ENCODE data around the gene SHB. TPM values are rescaled to one million over a fixed set of nuclear protein-coding genes. Genes with fewer than 3 reads are reported as not detected.

The SHB gene
- total RNA-seq, 1 donor from 2014 or later = 1.1 TPM

DNA sequence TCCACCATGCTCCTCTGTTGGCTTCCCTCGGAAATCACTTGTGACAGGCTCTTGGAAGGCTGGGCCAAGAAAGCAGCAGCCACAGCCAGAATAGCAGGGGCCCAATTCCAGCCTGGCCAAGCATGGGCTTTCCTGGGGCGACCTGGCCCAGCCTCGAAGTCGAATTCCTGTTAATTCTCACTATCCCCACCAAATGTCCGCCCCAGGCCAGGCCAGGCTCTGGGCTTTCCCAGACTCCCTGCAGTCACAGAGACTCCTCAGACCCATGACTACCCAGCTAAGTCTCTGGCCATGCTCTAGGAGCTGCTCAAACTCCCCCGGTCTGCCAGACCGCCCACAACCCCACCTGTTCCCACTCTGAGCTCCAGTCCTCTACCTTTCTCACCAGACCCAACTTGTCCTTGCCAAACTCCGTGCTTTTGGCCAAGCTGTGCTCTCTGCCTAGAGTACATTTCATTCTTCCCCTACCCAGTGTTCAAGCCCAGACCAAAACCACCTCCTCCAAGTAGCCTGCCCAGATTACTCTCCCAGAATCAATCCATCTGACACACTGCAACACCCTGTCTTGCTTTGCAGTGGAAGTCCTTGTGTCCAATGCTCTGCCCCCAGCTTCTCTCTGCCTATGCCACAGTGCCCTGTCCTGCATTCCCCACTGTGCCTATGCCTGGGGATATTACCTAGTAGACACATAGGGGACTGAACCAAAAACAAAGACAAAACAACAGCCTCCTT, 26.2 kb downstream of the SHB start:
- Mint-ChIP-seq H3K27me3 (ENCODE audit: insufficient read depth, low read depth) (peaks cover 7% of the 10 kb centered on the region), H3K9me3 (no peaks in the 10 kb centered on the region), H3K4me3 (no peak overlapping the region), H3K27ac (peak overlapping the region; percentile 35), H3K4me1 (peaks cover 61% of the 10 kb centered on the region), H3K36me3 (no peaks in the 10 kb centered on the region)
- Histone ChIP-seq H3K4me1 (peaks cover 24% of the 10 kb centered on the region), H3K4me2 (no peak overlapping the region), H3K9ac (no peak overlapping the region), H2AFZ (replicated peaks) (no peak overlapping the region), H3K27me3 (no peaks in the 10 kb centered on the region), H3K36me3 (no peaks in the 10 kb centered on the region), H3K4me3 (no peak overlapping the region), H3K27ac (no peak overlapping the region), H3F3A (ENCODE audit: low read depth) (peaks cover 12% of the 10 kb centered on the region), H4K20me1 (ENCODE audit: low read depth) (no peaks in the 10 kb centered on the region), H3K79me2 (ENCODE audit: low read depth) (peaks cover 4% of the 10 kb centered on the region), H3K9me3 (ENCODE audit: low read depth) (no peaks in the 10 kb centered on the region)
- no peak for DNase-seq (ENCODE audit: low spot score)
- TF ChIP-seq EZH2phosphoT487 (IDR thresholded peaks at IDR 0.05) = no peak
- TF ChIP-seq, protein P1, sequence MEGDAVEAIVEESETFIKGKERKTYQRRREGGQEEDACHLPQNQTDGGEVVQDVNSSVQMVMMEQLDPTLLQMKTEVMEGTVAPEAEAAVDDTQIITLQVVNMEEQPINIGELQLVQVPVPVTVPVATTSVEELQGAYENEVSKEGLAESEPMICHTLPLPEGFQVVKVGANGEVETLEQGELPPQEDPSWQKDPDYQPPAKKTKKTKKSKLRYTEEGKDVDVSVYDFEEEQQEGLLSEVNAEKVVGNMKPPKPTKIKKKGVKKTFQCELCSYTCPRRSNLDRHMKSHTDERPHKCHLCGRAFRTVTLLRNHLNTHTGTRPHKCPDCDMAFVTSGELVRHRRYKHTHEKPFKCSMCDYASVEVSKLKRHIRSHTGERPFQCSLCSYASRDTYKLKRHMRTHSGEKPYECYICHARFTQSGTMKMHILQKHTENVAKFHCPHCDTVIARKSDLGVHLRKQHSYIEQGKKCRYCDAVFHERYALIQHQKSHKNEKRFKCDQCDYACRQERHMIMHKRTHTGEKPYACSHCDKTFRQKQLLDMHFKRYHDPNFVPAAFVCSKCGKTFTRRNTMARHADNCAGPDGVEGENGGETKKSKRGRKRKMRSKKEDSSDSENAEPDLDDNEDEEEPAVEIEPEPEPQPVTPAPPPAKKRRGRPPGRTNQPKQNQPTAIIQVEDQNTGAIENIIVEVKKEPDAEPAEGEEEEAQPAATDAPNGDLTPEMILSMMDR (IDR thresholded peaks at IDR 0.05) = no peak
- TF ChIP-seq EZH2 (IDR thresholded peaks at IDR 0.05) = no peak

DNA sequence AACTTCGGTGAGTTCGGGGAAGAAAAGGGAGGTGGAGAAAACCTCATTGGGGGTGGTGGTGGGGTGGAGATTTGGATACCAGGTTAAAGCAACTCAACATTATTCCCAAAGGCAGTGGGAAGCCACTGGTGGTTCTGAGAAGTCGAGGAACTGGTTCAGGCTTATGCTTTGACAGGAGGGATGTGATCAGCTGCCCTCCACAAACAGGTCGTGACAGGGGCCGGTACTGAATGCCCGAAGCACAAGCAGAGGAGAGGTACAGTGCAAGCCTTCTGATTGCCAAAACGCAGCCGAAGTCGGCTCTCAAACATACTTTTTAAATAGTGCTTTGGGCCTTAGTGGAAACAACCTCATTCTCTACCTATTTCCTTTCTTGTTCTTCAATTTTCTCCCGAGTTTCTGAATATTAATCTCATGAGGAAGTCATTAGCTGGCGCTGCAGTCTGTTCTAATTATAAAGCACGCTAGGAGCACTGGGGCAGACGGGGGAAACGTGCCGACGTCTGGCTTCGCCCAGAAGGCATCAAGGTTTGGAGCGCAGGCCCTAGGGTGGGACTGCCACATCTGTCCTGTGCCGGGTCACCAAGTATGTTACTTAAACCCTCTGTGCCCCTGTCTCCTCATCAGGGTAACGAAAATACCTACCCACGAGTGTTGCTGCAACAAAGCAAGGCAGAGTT, 27.3 kb downstream of the SHB start:
- H3K4me3 ChIP-seq = no peak overlapping the region
- peaks cover 14% of the 10 kb centered on the region for H3K4me1 ChIP-seq
- H3K36me3 ChIP-seq = no peaks in the 10 kb centered on the region
- H3K9me3 ChIP-seq (ENCODE audit: low read depth) = no peaks in the 10 kb centered on the region
- no peak overlapping the region for H3K4me2 ChIP-seq
- H2AFZ ChIP-seq (replicated peaks) = no peak overlapping the region
- Mint-ChIP-seq H3K36me3 (no peaks in the 10 kb centered on the region), H3K4me3 (no peak overlapping the region), H3K9me3 (no peaks in the 10 kb centered on the region), H3K27me3 (ENCODE audit: insufficient read depth, low read depth) (peaks cover 7% of the 10 kb centered on the region), H3K4me1 (peaks cover 60% of the 10 kb centered on the region), H3K27ac (no peak overlapping the region)
- peaks cover 5% of the 10 kb centered on the region for H3F3A ChIP-seq (ENCODE audit: low read depth)
- no peaks in the 10 kb centered on the region for H4K20me1 ChIP-seq (ENCODE audit: low read depth)
- no peak overlapping the region for H3K27ac ChIP-seq
- H3K9ac ChIP-seq = no peak overlapping the region
- no peaks in the 10 kb centered on the region for H3K27me3 ChIP-seq
- peaks cover 4% of the 10 kb centered on the region for H3K79me2 ChIP-seq (ENCODE audit: low read depth)
- no peak for TF ChIP-seq EZH2phosphoT487 (IDR thresholded peaks at IDR 0.05)
- TF ChIP-seq, protein P1 (IDR thresholded peaks at IDR 0.05) = no peak
- no peak for TF ChIP-seq EZH2 (IDR thresholded peaks at IDR 0.05)
- DNase-seq (ENCODE audit: low spot score) = no peak

DNA sequence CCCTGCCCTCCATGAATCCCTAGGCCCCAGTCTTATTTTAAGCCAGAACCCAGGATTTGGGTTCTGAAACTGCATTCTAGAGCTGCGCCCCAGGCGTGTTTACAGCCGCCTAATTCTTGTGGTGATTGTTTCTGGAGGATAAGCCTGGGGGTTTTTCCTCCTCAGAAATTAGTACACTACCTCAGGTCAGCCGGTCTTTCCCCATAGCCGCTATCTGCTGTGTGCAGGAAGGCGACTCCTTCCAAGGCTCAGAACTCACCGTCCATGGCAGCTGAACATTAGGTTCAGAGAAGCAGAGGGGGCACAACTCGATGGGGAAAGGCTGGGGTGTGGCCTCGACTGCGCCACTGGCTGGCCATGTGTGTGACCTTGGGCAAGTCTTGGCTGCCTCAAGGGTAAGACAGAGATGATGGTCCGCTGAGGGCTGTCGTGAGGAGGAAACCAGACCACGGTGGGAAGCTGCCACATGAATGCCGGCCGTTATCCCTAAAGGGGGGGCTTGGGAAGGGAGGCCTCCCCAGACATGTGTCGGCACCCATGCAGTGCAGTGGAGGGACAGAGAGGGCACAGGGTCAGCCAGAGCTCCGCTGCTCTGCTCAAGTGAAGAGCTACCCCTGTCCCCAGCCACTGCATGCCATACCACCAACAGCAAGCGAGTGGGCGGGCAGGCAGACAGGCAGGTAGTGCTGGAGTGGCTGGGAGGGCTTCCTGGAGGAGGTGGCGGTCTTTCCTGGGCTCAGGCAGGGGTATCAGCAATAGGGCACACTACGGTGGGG, 28.9 kb downstream of the SHB start:
- H3F3A ChIP-seq (ENCODE audit: low read depth) = peaks cover 5% of the 10 kb centered on the region
- Mint-ChIP-seq H3K9me3 (no peaks in the 10 kb centered on the region), H3K27me3 (ENCODE audit: insufficient read depth, low read depth) (peaks cover 10% of the 10 kb centered on the region), H3K27ac (peak overlapping the region; percentile 23), H3K4me1 (peaks cover 49% of the 10 kb centered on the region), H3K4me3 (no peak overlapping the region), H3K36me3 (no peaks in the 10 kb centered on the region)
- no peak for DNase-seq (ENCODE audit: low spot score)
- no peak overlapping the region for H3K4me3 ChIP-seq
- no peak overlapping the region for H3K9ac ChIP-seq
- TF ChIP-seq EZH2phosphoT487 (IDR thresholded peaks at IDR 0.05) = no peak
- no peak for TF ChIP-seq EZH2 (IDR thresholded peaks at IDR 0.05)
- TF ChIP-seq, protein P1 (IDR thresholded peaks at IDR 0.05) = no peak
- peaks cover 8% of the 10 kb centered on the region for H3K4me1 ChIP-seq
- H3K36me3 ChIP-seq = no peaks in the 10 kb centered on the region
- H3K4me2 ChIP-seq = no peak overlapping the region
- H3K9me3 ChIP-seq (ENCODE audit: low read depth) = no peaks in the 10 kb centered on the region
- no peaks in the 10 kb centered on the region for H4K20me1 ChIP-seq (ENCODE audit: low read depth)
- no peaks in the 10 kb centered on the region for H3K27me3 ChIP-seq
- H2AFZ ChIP-seq (replicated peaks) = no peak overlapping the region
- H3K27ac ChIP-seq = no peak overlapping the region
- H3K79me2 ChIP-seq (ENCODE audit: low read depth) = no peaks in the 10 kb centered on the region
